CD4-positive, CD25-positive, alpha-beta regulatory T cell (primary cell): ENCODE data around the gene HES4. TPM values are rescaled to one million over a fixed set of nuclear protein-coding genes. Genes with fewer than 3 reads are reported as not detected.

Source experiments
- ATAC-seq, 2 donors: fragments of 150-1000 bp; cut with Tn5 transposase; one replicate each; pipeline ENCODE4 v1.10.0; 2021; ENCODE audit warnings: low read depth in 2 of 2, moderate number of reproducible peaks in 2 of 2, moderate library complexity in 1 of 2
- DNase-seq, 3 donors: peaks; one replicate each; pipeline versions ENCODE4 v3.0.0 to v3.0.0-alpha.2; 2012 to 2022; ENCODE audit warnings: mixed read lengths in 1 of 3
- H3K27ac ChIP-seq: one replicate; pipeline ENCODE4 v1.7.0; 2013; ENCODE audit warnings: mild to moderate bottlenecking, low read length; ENCODE audit not compliant: insufficient read depth, poor library complexity, severe bottlenecking
- H3K27me3 ChIP-seq: one replicate; pipeline ENCODE4 v1.7.0; 2013; ENCODE audit warnings: low read length; ENCODE audit not compliant: control insufficient read depth, insufficient read depth
- H3K36me3 ChIP-seq: one replicate; pipeline ENCODE4 v1.7.0; 2013; ENCODE audit warnings: mild to moderate bottlenecking, low read length, moderate library complexity; ENCODE audit not compliant: control insufficient read depth, insufficient read depth
- H3K4me1 ChIP-seq: 2 replicates; pipeline ENCODE4 v1.7.0; 2013; ENCODE audit warnings: mild to moderate bottlenecking, low read length; ENCODE audit not compliant: insufficient read depth, control insufficient read depth, poor library complexity, severe bottlenecking
- H3K4me3 ChIP-seq: one replicate; pipeline ENCODE4 v1.7.0; 2013; ENCODE audit warnings: low read depth, mild to moderate bottlenecking, low read length, moderate library complexity
- H3K9me3 ChIP-seq, 2 experiments: 1 replicate in 1 of 2; 2 replicates in 1 of 2; pipeline ENCODE4 v1.7.0; 2013; ENCODE audit warnings: low read length in 2 of 2, mild to moderate bottlenecking in 1 of 2, moderate library complexity in 1 of 2; ENCODE audit not compliant: control insufficient read depth in 2 of 2
- H3K27ac Mint-ChIP-seq, 3 donors: one replicate each; pipeline ENCODE4 v1.8.0; 2020 to 2022; ENCODE audit warnings: mild to moderate bottlenecking in 3 of 3, mixed read lengths in 3 of 3, moderate library complexity in 2 of 3
- H3K27me3 Mint-ChIP-seq: one replicate; pipeline ENCODE4 v1.8.0; 2022; ENCODE audit warnings: mild to moderate bottlenecking, mixed read lengths
- H3K36me3 Mint-ChIP-seq: one replicate; pipeline ENCODE4 v1.8.0; 2020; ENCODE audit warnings: mixed read lengths
- H3K4me1 Mint-ChIP-seq, 4 donors: one replicate each; pipeline ENCODE4 v1.8.0; 2020 to 2022; ENCODE audit warnings: mixed read lengths in 4 of 4, mild to moderate bottlenecking in 1 of 4
- H3K4me3 Mint-ChIP-seq, 4 donors: one replicate each; pipeline ENCODE4 v1.8.0; 2020 to 2022; ENCODE audit warnings: mild to moderate bottlenecking in 4 of 4, mixed read lengths in 4 of 4, moderate library complexity in 3 of 4
- H3K9me3 Mint-ChIP-seq, 7 donors: one replicate each; pipeline ENCODE4 v1.8.0; 2020 to 2022; ENCODE audit warnings: mixed read lengths in 7 of 7, mild to moderate bottlenecking in 3 of 7, moderate library complexity in 2 of 7
- polyA plus RNA-seq, 4 donors: library from polyadenylated mRNA; unstranded; fragments of 300-500 nt; fragmentation: Illumina TruSeq; gene quantifications; one replicate each; pipeline ENCODE4 v1.2.3, GENCODE V29; 2021
- total RNA-seq: library from RNA; stranded (reverse); gene quantifications from one replicate; pipeline ENCODE4 v1.2.3, GENCODE V29; 2022

The HES4 gene, protein sequence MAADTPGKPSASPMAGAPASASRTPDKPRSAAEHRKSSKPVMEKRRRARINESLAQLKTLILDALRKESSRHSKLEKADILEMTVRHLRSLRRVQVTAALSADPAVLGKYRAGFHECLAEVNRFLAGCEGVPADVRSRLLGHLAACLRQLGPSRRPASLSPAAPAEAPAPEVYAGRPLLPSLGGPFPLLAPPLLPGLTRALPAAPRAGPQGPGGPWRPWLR
- total RNA-seq, result 25.9 TPM
- polyA plus RNA-seq, result 1 to 10 TPM in 2 of 4 donors, under 1 TPM in 1, not detected in 1; 0.21 to 1.3 (median 1.1) TPM

- Histone ChIP-seq H3K36me3 (no peaks in the 10 kb centered on the region), H3K4me3 (no peak within 1 kb of the TSS), H3K27me3 (peaks cover 6% of the 10 kb centered on the region), H3K4me1 (peaks cover 41% of the 10 kb centered on the region), H3K27ac (no peak within 1 kb of the TSS), H3K9me3 (no peaks in the 10 kb centered on the region)
- Mint-ChIP-seq H3K27ac (peak within 1 kb of the TSS in 1 of 3 donors; percentile 95), H3K9me3 (peaks cover 0 to 5% (median 0%) of the 10 kb centered on the region in 7 donors), H3K27me3 (peaks cover 50% of the 10 kb centered on the region), H3K4me3 (peak within 1 kb of the TSS; percentile 57 to 86 (median 73)), H3K36me3 (no peaks in the 10 kb centered on the region), H3K4me1 (peaks cover 0 to 25% (median 5%) of the 10 kb centered on the region in 4 donors)
- DNase-seq (peak; percentile 31 to 52 (median 45)), ATAC-seq (peak; percentile 43 to 46)
These were observed at the start of gene HES4 for GRCh38 chr1:999725-1000356. TSS of gene HES4 (minus strand) at chr1:1000097. CDS start at chr1:999973, 124 bp downstream.

DNA sequence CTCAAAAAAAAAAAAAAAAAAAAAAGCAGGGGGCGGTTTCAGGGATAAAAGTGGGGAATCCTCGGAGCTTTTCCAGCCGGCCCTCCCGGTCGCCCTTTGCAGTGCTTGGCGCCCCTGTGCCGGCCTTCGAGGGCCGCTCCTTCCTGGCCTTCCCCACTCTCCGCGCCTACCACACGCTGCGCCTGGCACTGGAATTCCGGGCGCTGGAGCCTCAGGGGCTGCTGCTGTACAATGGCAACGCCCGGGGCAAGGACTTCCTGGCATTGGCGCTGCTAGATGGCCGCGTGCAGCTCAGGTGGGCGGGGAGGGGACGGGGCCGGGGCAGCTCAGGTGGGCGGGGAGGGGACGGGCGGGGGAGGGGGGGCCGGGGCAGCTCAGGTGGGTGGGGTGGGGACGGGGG, 48.9 kb upstream of the HES4 start:
- no peaks in the 10 kb centered on the region for H3K9me3 ChIP-seq
- Mint-ChIP-seq H3K27ac (no peak overlapping the region), H3K36me3 (no peaks in the 10 kb centered on the region), H3K9me3 (peaks cover 0 to 1% (median 0%) of the 10 kb centered on the region in 7 donors), H3K4me1 (peaks cover 0 to 2% (median 0%) of the 10 kb centered on the region in 4 donors), H3K27me3 (no peaks in the 10 kb centered on the region), H3K4me3 (no peak overlapping the region)
- H3K27ac ChIP-seq, result no peak overlapping the region
- H3K4me3 ChIP-seq, result no peak overlapping the region
- no peaks in the 10 kb centered on the region for H3K4me1 ChIP-seq
- H3K36me3 ChIP-seq, result no peaks in the 10 kb centered on the region
- DNase-seq (no peak), ATAC-seq (no peak)
- no peaks in the 10 kb centered on the region for H3K27me3 ChIP-seq

- H3K4me3 ChIP-seq, result no peak overlapping the region
- peaks cover 0 to 2% (median 1%) of the 10 kb centered on the region in 4 donors for H3K4me1 Mint-ChIP-seq
- no peaks in the 10 kb centered on the region for H3K36me3 Mint-ChIP-seq
- no peak overlapping the region for H3K4me3 Mint-ChIP-seq
- H3K27me3 Mint-ChIP-seq, result no peaks in the 10 kb centered on the region
- H3K9me3 Mint-ChIP-seq, result peaks cover 0 to 1% (median 0%) of the 10 kb centered on the region in 7 donors
- DNase-seq, result no peak
- no peaks in the 10 kb centered on the region for H3K4me1 ChIP-seq
- H3K36me3 ChIP-seq, result no peaks in the 10 kb centered on the region
- no peaks in the 10 kb centered on the region for H3K27me3 ChIP-seq
- H3K9me3 ChIP-seq, result no peaks in the 10 kb centered on the region
- H3K27ac ChIP-seq, result no peak overlapping the region
- ATAC-seq, result no peak
- no peak overlapping the region for H3K27ac Mint-ChIP-seq
These were observed 48.1 kb upstream of the HES4 start for GRCh38 chr1:1047963-1048362.

DNA sequence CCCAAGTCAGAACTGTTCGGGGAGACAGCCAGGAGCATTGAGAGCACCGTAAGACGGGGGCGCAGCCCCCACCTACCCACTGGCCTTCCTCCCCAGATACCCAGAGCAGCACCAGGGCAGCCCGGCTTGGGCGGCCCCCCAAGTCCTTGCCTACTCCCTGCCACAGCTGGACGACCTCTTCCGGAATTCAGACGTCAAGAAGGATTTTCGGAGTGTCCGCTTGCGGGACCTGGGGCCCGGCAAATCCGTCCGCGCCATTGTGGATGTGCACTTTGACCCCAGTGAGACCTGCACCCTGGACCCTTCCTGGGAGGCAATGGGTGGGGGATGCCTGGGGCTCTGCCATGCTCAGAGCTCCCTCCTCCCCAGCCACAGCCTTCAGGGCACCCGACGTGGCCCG, 47.5 kb upstream of the HES4 start:
- Histone ChIP-seq H3K27ac (no peak overlapping the region), H3K36me3 (no peaks in the 10 kb centered on the region), H3K4me3 (no peak overlapping the region), H3K27me3 (no peaks in the 10 kb centered on the region), H3K9me3 (no peaks in the 10 kb centered on the region), H3K4me1 (no peaks in the 10 kb centered on the region)
- Mint-ChIP-seq H3K4me1 (peaks cover 0 to 3% (median 1%) of the 10 kb centered on the region in 4 donors), H3K36me3 (no peaks in the 10 kb centered on the region), H3K9me3 (peaks cover 0 to 1% (median 0%) of the 10 kb centered on the region in 7 donors), H3K27ac (no peak overlapping the region), H3K27me3 (no peaks in the 10 kb centered on the region), H3K4me3 (no peak overlapping the region)
- ATAC-seq (no peak), DNase-seq (no peak)

DNA sequence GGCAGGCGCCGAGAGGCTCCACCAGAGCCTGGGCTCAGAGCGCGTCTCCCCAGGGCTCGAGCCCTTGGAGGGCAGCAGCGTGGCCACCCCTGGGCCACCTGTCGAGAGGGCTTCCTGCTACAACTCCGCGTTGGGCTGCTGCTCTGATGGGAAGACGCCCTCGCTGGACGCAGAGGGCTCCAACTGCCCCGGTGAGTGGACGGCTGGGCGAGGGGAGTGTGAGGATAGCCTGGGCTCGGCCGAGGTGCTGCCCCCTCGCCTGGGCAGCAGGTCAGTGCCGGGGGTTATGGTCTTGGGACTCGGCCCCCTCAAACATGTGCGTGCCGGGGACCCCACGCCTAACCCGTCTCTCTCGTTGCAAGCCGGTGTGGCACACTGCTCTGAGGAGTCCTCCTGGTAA, 46.9 kb upstream of the HES4 start:
- Histone ChIP-seq H3K4me3 (no peak overlapping the region), H3K9me3 (no peaks in the 10 kb centered on the region), H3K36me3 (no peaks in the 10 kb centered on the region), H3K27ac (no peak overlapping the region), H3K4me1 (no peaks in the 10 kb centered on the region), H3K27me3 (no peaks in the 10 kb centered on the region)
- no peak for DNase-seq
- H3K4me3 Mint-ChIP-seq, result no peak overlapping the region
- peaks cover 0 to 3% (median 0%) of the 10 kb centered on the region in 4 donors for H3K4me1 Mint-ChIP-seq
- H3K27me3 Mint-ChIP-seq, result no peaks in the 10 kb centered on the region
- no peak overlapping the region for H3K27ac Mint-ChIP-seq
- H3K9me3 Mint-ChIP-seq, result peaks cover 0 to 1% (median 0%) of the 10 kb centered on the region in 7 donors
- H3K36me3 Mint-ChIP-seq, result no peaks in the 10 kb centered on the region
- ATAC-seq, result no peak

- H3K4me3 ChIP-seq, result no peak overlapping the region
- no peaks in the 10 kb centered on the region for H3K36me3 Mint-ChIP-seq
- no peak overlapping the region for H3K27ac Mint-ChIP-seq
- no peak overlapping the region for H3K4me3 Mint-ChIP-seq
- H3K4me1 ChIP-seq, result no peaks in the 10 kb centered on the region
- no peaks in the 10 kb centered on the region for H3K27me3 Mint-ChIP-seq
- DNase-seq (no peak), ATAC-seq (no peak)
- H3K27ac ChIP-seq, result no peak overlapping the region
- H3K4me1 Mint-ChIP-seq, result peaks cover 0 to 3% (median 0%) of the 10 kb centered on the region in 4 donors
- no peaks in the 10 kb centered on the region for H3K36me3 ChIP-seq
- no peaks in the 10 kb centered on the region for H3K9me3 ChIP-seq
- no peaks in the 10 kb centered on the region for H3K27me3 ChIP-seq
- H3K9me3 Mint-ChIP-seq, result peaks cover 0 to 1% (median 0%) of the 10 kb centered on the region in 7 donors
These were observed 46.3 kb upstream of the HES4 start for GRCh38 chr1:1046243-1046642.

GRCh38 chr1:1045129-1045528, 45.2 kb upstream of the HES4 start:
- no peak for DNase-seq
- no peaks in the 10 kb centered on the region for H3K27me3 ChIP-seq
- no peak overlapping the region for H3K27ac ChIP-seq
- no peak overlapping the region for H3K4me3 ChIP-seq
- no peaks in the 10 kb centered on the region for H3K36me3 ChIP-seq
- Mint-ChIP-seq H3K9me3 (peaks cover 0 to 1% (median 0%) of the 10 kb centered on the region in 7 donors), H3K4me1 (peaks cover 0 to 3% (median 0%) of the 10 kb centered on the region in 4 donors), H3K4me3 (peak overlapping the region in 1 of 4 donors; percentile 78), H3K36me3 (no peaks in the 10 kb centered on the region), H3K27me3 (no peaks in the 10 kb centered on the region), H3K27ac (no peak overlapping the region)
- H3K9me3 ChIP-seq, result no peaks in the 10 kb centered on the region
- no peak for ATAC-seq
- peaks cover 4% of the 10 kb centered on the region for H3K4me1 ChIP-seq
